DMS153 treated with DMSO at 0.1 percent for 48 hours (cell line): ENCODE results near the gene PLIN4.

ENCODE experiments used
- DNase-seq: peaks from one replicate; lab custom pipeline; 2025; ENCODE audit not compliant: unreplicated experiment; lab: John Stamatoyannopoulos, UW

PLIN4 gene

GRCh38 chr19:4507804-4508203 is 10.5 kb downstream of the PLIN4 start:
- no peak for DNase-seq

DNA sequence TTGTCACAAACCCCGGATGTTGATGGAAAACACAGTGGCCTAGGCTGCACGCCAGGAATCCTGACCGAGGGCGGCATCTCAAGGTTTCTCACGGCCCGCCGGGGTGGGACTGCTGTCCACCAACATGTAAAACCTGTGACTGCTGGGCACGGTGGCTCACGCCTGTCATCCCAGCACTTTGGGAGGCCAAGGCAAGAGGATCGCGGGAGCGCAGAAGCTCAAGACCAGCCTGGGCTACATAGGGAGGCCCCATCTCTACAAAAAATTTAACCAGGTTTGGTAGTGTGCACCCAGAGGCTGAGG is 11.2 kb downstream of the PLIN4 start:
- DNase-seq, result no peak

DNA sequence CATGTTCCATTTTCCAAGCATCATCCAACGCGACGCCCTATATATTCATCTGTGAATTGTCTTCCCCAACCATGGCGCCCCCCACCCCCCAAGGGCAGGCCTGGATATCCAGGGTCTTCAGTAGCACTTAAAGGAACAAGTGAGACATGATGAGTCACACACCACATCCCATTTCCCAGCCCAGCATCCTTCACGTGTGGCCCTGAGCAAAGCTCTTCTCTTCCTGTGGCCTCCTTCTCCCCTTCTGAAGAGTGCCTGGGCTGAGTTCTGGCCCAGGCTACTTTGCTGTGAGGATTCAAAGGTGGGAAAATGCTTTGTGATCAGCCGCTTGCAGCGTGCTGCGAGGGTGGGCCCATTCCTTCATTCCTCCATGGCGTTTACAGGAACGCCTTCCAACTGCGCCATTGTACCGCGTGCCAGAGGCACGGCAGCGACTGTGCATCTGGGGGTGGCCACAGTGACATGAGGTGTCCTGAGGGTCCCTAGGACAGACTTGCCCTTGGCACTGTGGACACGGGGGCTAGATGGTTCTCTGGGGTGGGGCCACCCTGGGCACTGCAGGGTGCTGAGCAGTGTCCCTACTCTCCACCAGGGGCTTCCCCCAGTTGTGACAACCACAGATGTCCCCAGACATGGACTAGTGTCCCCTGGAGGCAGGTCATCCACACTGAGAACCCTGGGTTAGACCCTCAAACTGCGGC is 11.7 kb downstream of the PLIN4 start:
- DNase-seq, result no peak

DNA sequence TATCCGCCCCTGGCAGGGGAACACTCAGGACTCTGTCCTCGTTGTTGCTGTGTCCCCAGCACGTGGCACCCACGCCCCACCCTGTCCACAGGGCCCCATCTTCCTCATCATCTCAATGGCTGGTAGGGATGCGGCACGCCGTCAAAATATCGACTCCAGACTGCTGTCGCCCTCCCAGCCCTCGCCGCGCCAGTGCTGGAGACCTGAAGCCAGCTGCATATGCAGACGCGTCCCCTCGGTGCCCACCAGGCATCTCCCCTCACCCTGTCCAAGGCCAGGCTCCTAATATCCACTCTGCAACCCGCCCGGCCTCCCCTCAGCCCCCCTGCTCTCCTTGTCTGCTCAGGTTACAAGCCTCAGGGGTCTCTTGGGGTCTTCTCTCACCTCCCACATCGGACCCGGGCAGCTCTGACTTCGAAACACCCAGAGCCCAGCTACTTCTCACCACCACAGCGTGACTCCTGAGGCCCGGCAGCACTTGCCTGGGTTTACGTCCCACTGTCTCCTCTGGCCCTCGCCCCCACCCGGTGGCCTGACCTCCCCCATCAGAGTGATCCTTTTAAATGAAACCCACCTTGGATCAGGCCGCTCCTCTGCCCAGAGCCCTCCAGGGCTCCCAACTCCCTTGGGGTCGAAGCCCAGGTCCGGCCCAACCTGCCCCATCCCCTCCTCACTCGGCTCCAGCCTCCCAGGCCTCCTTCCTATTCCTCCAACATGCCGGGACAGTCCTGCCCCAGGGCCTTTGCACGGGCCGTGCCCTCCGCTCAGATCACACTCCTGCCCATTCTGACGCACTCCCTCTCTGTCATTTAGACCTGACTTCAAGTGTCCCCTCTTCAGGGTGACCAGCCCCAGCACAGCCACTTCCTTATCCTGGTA is 12.5 kb downstream of the PLIN4 start:
- DNase-seq, result no peak

DNA sequence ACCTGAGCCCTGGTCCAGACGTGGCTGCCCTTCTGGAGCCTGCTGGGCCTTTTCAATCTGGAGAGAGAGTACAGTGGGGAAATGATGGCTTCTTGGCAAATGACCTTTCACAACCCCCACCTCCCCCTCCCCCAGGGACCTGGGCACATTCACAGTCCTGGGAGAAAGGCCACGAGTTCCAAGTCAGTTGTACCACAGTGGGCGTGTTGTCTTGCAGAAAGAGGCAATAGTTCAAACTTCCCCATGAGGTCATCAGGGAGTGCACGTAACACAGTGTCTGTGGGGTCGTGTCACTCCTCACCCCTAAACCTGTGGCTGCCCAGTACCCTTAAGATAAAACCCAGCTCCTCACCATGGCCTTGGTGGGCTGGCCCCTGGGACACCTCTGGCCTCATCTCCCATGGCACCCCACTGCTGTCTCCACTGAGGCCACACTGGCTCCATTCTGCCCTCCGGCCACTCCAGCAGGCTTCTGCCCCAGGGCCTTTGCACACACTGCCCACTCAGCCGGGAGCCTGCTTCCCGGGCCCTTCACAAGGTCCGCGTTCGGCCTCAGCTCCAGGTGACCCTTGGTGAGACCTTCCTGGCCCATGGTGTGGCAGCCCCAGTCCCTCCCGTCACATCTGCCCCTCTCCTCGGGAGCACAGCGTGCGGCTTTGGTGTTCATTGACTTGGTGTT is 13.3 kb downstream of the PLIN4 start:
- DNase-seq, result no peak

GRCh38 chr19:4504297-4504701 is 14.0 kb downstream of the PLIN4 start:
- no peak for DNase-seq

DNA sequence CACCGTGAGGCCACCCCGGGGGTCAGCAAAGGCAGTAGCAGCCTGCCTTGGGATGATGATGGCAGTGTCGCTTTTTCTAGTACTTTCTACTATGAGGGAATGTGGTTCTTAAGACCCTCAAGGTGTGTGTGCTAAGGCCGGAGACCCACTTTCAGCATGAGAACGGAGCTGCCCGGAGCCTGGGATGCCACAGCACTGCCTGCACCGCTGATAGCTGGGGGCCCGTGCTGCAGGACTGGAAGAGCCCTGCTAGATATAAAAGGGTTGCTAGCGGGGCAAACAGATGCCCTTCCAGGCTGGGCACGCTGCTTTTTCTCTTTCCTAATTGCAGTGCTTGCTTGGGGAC is 14.5 kb downstream of the PLIN4 start:
- no peak for DNase-seq

GRCh38 chr19:4503132-4503824 is 15.0 kb downstream of the PLIN4 start:
- no peak for DNase-seq

DNA sequence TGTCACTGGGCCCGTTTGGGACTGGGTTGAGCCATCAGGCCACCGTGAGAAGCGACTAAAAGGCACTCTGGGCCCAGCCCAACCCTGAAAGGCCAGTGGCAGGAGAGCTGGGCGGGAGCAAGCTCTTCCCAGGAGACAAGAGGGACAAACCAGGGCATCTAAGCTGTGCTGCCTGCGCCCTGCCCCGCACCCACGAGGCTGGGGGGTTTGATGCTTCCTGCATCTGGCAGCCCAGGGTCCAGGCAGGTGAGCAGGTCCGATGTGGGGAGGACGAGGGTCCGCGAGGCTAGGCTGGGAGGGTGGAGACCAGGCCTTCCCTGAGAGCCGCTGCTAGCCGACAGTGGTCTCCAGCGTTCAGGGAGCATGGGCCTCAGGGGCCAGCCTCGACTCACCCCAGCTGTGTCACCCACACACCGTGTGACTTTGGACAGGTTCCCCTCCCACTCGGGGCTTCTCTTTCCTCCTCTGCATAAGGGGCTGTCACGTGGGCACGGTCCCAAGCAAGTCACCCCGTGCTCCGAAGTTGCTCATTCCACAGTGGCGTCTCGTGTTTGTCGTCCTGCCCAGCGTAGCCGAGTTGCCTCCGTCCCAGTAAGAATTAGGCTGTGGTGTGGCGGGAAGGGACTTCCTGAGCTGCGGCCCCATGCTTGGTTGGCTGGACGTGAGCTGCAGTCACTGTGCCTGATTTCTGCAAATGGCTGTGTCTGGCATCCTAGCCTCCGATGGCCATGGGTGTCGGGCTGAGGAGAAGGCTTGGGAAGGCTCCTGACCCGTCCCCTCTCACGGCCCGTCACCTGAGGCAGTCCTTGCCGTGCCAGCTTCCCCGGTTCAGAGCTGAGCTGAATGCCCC is 15.8 kb downstream of the PLIN4 start:
- DNase-seq, result no peak

- DNase-seq, result no peak
Measured at GRCh38 chr19:4501691-4502090, 16.6 kb downstream of the PLIN4 start.

GRCh38 chr19:4500841-4501591 is 17.3 kb downstream of the PLIN4 start:
- no peak for DNase-seq

- no peak for DNase-seq
Measured at GRCh38 chr19:4499855-4500254, 18.4 kb downstream of the PLIN4 start.

GRCh38 chr19:4499318-4499717 is 19.0 kb downstream of the PLIN4 start:
- no peak for DNase-seq

GRCh38 chr19:4498694-4499093 is 19.6 kb downstream of the PLIN4 start:
- no peak for DNase-seq

DNA sequence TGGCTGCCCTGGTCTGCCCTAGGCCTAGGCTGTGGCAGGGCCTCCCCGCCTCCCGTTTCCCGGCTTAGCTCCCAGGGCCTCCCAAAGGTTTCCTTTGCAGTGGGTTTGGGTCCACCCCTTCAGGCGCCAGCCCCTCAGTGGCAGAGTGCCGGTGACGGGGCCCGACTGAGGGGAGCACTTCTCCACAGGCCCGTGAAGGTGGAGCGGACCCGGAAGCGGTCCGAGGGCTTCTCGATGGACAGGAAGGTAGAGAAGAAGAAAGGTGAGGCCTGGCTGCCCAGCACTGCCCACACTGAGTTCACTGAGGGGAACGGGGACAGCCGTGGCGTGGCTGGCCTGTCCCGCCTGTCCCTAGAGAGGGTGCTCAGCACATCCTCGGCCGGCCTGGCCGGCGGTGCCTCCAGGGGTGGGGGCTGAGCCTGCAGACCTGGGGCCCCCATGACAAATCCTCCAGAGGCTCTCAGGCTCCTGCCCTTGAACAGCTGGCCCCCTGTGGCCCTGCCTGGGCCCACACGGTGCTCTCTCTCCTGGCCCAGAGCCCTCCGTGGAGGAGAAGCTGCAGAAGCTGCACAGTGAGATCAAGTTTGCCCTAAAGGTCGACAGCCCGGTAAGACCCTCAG is 20.4 kb downstream of the PLIN4 start:
- no peak for DNase-seq

- DNase-seq, result no peak
Measured at GRCh38 chr19:4496304-4496703, 22.0 kb downstream of the PLIN4 start.

GRCh38 chr19:4495471-4495870 is 22.8 kb downstream of the PLIN4 start:
- no peak for DNase-seq

DNA sequence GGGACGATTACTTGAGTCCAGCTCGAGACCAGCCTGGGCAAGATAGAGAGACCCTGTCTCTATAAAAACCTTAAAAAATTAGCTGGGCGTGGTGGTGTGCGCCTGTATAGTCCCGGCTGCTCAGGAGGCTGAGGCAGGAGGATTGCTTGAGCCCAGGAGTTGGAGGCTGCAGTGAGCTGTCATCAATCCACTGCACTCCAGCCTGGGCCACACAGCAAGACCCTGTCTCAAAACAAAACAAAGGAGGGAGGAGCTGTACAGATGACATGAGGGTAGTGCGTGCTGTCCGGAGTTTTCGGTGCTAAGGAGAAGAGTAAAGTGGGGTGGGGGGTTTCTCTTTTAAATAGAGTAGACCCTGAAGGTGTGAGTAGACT is 23.6 kb downstream of the PLIN4 start:
- no peak for DNase-seq

- DNase-seq, result no peak
Measured at GRCh38 chr19:4493929-4494690, 24.2 kb downstream of the PLIN4 start.
